NCI-H446 treated with DMSO at 0.1 percent for 48 hours (cell line): ENCODE measurements around the gene RASA4B.

ENCODE experiments used
- DNase-seq: peaks from one replicate; lab custom pipeline; 2025; lab: John Stamatoyannopoulos, UW

RASA4B gene

GRCh38 chr7:102452451-102452850, 65.1 kb downstream of the RASA4B start:
- no peak for DNase-seq

GRCh38 chr7:102451371-102452054, 66.1 kb downstream of the RASA4B start:
- no peak for DNase-seq

- no peak for DNase-seq
These were observed 67.3 kb downstream of the RASA4B start for GRCh38 chr7:102450242-102450641.

- no peak for DNase-seq
These were observed 68.4 kb downstream of the RASA4B start for GRCh38 chr7:102449136-102449535.

GRCh38 chr7:102447311-102447710, 70.3 kb downstream of the RASA4B start:
- DNase-seq, result no peak

- DNase-seq, result no peak
These were observed 71.0 kb downstream of the RASA4B start for GRCh38 chr7:102446387-102447156.

GRCh38 chr7:102445674-102446071, 71.9 kb downstream of the RASA4B start:
- no peak for DNase-seq

GRCh38 chr7:102444961-102445673, 72.5 kb downstream of the RASA4B start:
- DNase-seq, result no peak

- DNase-seq, result no peak
These were observed 77.4 kb downstream of the RASA4B start for GRCh38 chr7:102439963-102440795.

- DNase-seq, result no peak
These were observed 81.5 kb downstream of the RASA4B start for GRCh38 chr7:102436118-102436517.

GRCh38 chr7:102434039-102434486, 83.5 kb downstream of the RASA4B start:
- no peak for DNase-seq

GRCh38 chr7:102433219-102434038, 84.1 kb downstream of the RASA4B start, which contains the start of gene ORAI2:
TSS of gene ORAI2 (plus strand) at chr7:102433575. CDS start at chr7:102438957, 5,382 bp downstream.
- DNase-seq, result peak; percentile 7
